Neural cell (in vitro differentiated cells): ENCODE measurements around the gene LRRC15. TPM values are rescaled to one million over a fixed set of nuclear protein-coding genes. Genes with fewer than 3 reads are reported as not detected.

Experiments used
- H2AFZ ChIP-seq: fragments of 200-600, 300-800 bp; sonication (generic), shearing (Covaris generic); 2 replicates; pipeline ENCODE4 v1.6.0; 2014; ENCODE audit warnings: low read depth, mild to moderate bottlenecking, antibody characterized with exemption, low read length, moderate library complexity
- H3F3A ChIP-seq: fragments of 200-600 bp; shearing (Covaris generic); 2 replicates; pipeline ENCODE4 v1.6.1; 2016; ENCODE audit warnings: mild to moderate bottlenecking, moderate library complexity, mixed read lengths, antibody characterized with exemption, low read length; ENCODE audit not compliant: insufficient read depth, poor library complexity, severe bottlenecking
- H3K27ac ChIP-seq: fragments of 200-600, 300-800 bp; sonication (generic), shearing (Covaris generic); 2 replicates; pipeline ENCODE4 v1.5.1; 2014; ENCODE audit warnings: mild to moderate bottlenecking, low read length, moderate library complexity
- H3K27me3 ChIP-seq: fragments of 300-800, 200-600 bp; sonication (generic), shearing (Covaris generic); 2 replicates; pipeline ENCODE4 v1.6.0; 2014; ENCODE audit warnings: mild to moderate bottlenecking, low read depth, low read length, moderate library complexity; ENCODE audit not compliant: insufficient read depth
- H3K36me3 ChIP-seq: fragments of 300-800, 200-600 bp; sonication (generic), shearing (Covaris generic); 2 replicates; pipeline ENCODE4 v1.5.1; 2014; ENCODE audit warnings: mild to moderate bottlenecking, antibody characterized with exemption, low read length, moderate library complexity; ENCODE audit not compliant: insufficient read depth
- H3K4me2 ChIP-seq: fragments of 300-800, 200-600 bp; sonication (generic), shearing (Covaris generic); 2 replicates; pipeline ENCODE4 v1.6.0; 2014; ENCODE audit warnings: mild to moderate bottlenecking, low read length
- H3K4me3 ChIP-seq: fragments of 300-800, 200-600 bp; sonication (generic), shearing (Covaris generic); 2 replicates; pipeline ENCODE4 v1.5.1; 2014; ENCODE audit warnings: mild to moderate bottlenecking, low read length, moderate library complexity
- H3K79me2 ChIP-seq: fragments of 200-600 bp; shearing (Covaris generic); replicated peaks from 2 replicates; pipeline ENCODE4 v1.6.0; 2014; ENCODE audit warnings: mild to moderate bottlenecking, low read length, moderate library complexity; ENCODE audit not compliant: insufficient read depth
- H3K9ac ChIP-seq: fragments of 300-800, 200-600 bp; sonication (generic), shearing (Covaris generic); 2 replicates; pipeline ENCODE4 v1.6.1; 2016; ENCODE audit warnings: mild to moderate bottlenecking, low read length, mixed read lengths
- H3K9me2 ChIP-seq: fragments of 200-600 bp; shearing (Covaris generic); 2 replicates; pipeline ENCODE4 v1.6.1; 2016; ENCODE audit warnings: mild to moderate bottlenecking, low read length, mixed read lengths; ENCODE audit not compliant: insufficient read depth
- H3K9me3 ChIP-seq: fragments of 200-600, 300-800 bp; sonication (generic), shearing (Covaris generic); 2 replicates; pipeline ENCODE4 v1.6.1; 2016; ENCODE audit warnings: mild to moderate bottlenecking, mixed run types, low read length, moderate library complexity, mixed read lengths
- H4K20me1 ChIP-seq: fragments of 200-600 bp; shearing (Covaris generic); 2 replicates; pipeline ENCODE4 v1.6.1; 2016; ENCODE audit warnings: mild to moderate bottlenecking, mixed run types; ENCODE audit not compliant: insufficient read depth
- CTCF ChIP-seq: fragments of 450-650 bp; IDR thresholded peaks from 2 replicates; pipeline ENCODE4 v1.5.1; 2014; ENCODE audit warnings: antibody characterized with exemption, mild to moderate bottlenecking, moderate library complexity; ENCODE audit not compliant: poor library complexity, severe bottlenecking
- EP300 ChIP-seq: fragments of 450-650 bp; conservative IDR thresholded peaks from 2 replicates; pipeline ENCODE4 v1.6.1; 2014; ENCODE audit warnings: antibody characterized with exemption, mild to moderate bottlenecking, moderate library complexity; ENCODE audit not compliant: poor library complexity, severe bottlenecking
- EZH2 ChIP-seq: fragments of 200-600, 300-800 bp; shearing (Covaris generic), sonication (generic); IDR thresholded peaks from 2 replicates; pipeline ENCODE4 v1.6.1; 2014; ENCODE audit warnings: antibody characterized with exemption, low read length, borderline replicate concordance, mild to moderate bottlenecking; ENCODE audit not compliant: insufficient read depth, poor library complexity, severe bottlenecking
- MXI1 ChIP-seq: fragments of 450-650 bp; conservative IDR thresholded peaks from 2 replicates; pipeline ENCODE4 v1.6.1; 2014; ENCODE audit warnings: antibody characterized with exemption, mild to moderate bottlenecking; ENCODE audit not compliant: poor library complexity, severe bottlenecking
- POLR2AphosphoS5 ChIP-seq: IDR thresholded peaks from 2 replicates; pipeline ENCODE4 v1.6.1; 2012
- RAD21 ChIP-seq: fragments of 450-650 bp; conservative IDR thresholded peaks from 2 replicates; pipeline ENCODE4 v1.6.1; 2014; ENCODE audit warnings: antibody characterized with exemption, mild to moderate bottlenecking, moderate library complexity
- REST ChIP-seq: IDR thresholded peaks from 2 replicates; pipeline ENCODE4 v1.6.1; 2012; ENCODE audit warnings: borderline replicate concordance
- SMC3 ChIP-seq: fragments of 450-650 bp; conservative IDR thresholded peaks from 2 replicates; pipeline ENCODE4 v1.6.1; 2014; ENCODE audit warnings: antibody characterized with exemption, mild to moderate bottlenecking, moderate library complexity; ENCODE audit not compliant: poor library complexity
- TAF1 ChIP-seq: IDR thresholded peaks from 2 replicates; pipeline ENCODE4 v1.6.1; 2012; ENCODE audit warnings: low read depth
- polyA plus RNA-seq: library from polyadenylated mRNA; depleted of rRNA; stranded (reverse); fragments of >200 nt; gene quantifications from 2 replicates; pipeline ENCODE4 v1.2.3, GENCODE V29; 2014

LRRC15 gene
- polyA plus RNA-seq, 1 donor from 2014 or later = not detected

GRCh38 chr3:194407423-194407822 lies 37.9 kb upstream of the LRRC15 start:
- TF ChIP-seq EP300 = no peak
- TF ChIP-seq CTCF = no peak
- TF ChIP-seq POLR2AphosphoS5 = no peak
- no peak for TF ChIP-seq SMC3
- TF ChIP-seq TAF1 = no peak
- no peak for TF ChIP-seq EZH2
- no peak for TF ChIP-seq RAD21
- TF ChIP-seq REST = no peak
- TF ChIP-seq MXI1 = no peak
- no peaks in the 10 kb centered on the region for H3K9me2 ChIP-seq
- H2AFZ ChIP-seq = no peak overlapping the region
- H3K79me2 ChIP-seq = no peaks in the 10 kb centered on the region
- no peaks in the 10 kb centered on the region for H3K36me3 ChIP-seq
- H3K9me3 ChIP-seq = no peaks in the 10 kb centered on the region
- no peak overlapping the region for H3K4me2 ChIP-seq
- H3K27ac ChIP-seq = no peak overlapping the region
- H4K20me1 ChIP-seq = no peaks in the 10 kb centered on the region
- H3K27me3 ChIP-seq = no peaks in the 10 kb centered on the region
- no peak overlapping the region for H3K9ac ChIP-seq
- H3F3A ChIP-seq = no peaks in the 10 kb centered on the region
- H3K4me3 ChIP-seq = no peak overlapping the region

GRCh38 chr3:194405766-194406165 lies 36.2 kb upstream of the LRRC15 start:
- Histone ChIP-seq H3K9me3 (no peaks in the 10 kb centered on the region), H3K4me2 (no peak overlapping the region), H3K4me3 (no peak overlapping the region), H3K36me3 (no peaks in the 10 kb centered on the region), H3K9me2 (no peaks in the 10 kb centered on the region), H3K27ac (no peak overlapping the region), H3F3A (no peaks in the 10 kb centered on the region), H3K79me2 (no peaks in the 10 kb centered on the region), H3K9ac (no peak overlapping the region), H2AFZ (no peak overlapping the region), H3K27me3 (no peaks in the 10 kb centered on the region), H4K20me1 (no peaks in the 10 kb centered on the region)
- TF ChIP-seq EP300 (no peak), SMC3 (no peak), EZH2 (no peak), CTCF (no peak), MXI1 (no peak), TAF1 (no peak), REST (no peak), POLR2AphosphoS5 (no peak), RAD21 (no peak)
